ENCODE measurements around the gene WDR6. TPM values are rescaled to one million over a fixed set of nuclear protein-coding genes. Genes with fewer than 3 reads are reported as not detected.
A peak's percentile ranks its signal among the peaks of the same experiment; 100 is the strongest.

Gene WDR6
- total and polyA plus RNA-seq, 4 experiments from 2014 or later, result 105 to 295 (median 215) TPM

- H3K9me3 Mint-ChIP-seq, result peaks cover 0 to 1% (median 0%) of the 10 kb centered on the region in 8 donors
- DNase-seq, result peak; percentile 89 to 91 (median 90)
- POLR2A ChIA-PET (ENCODE audit: partially characterized antibody), result interaction anchor here (0.6 to 22.1 kb wide), 34 partner anchors 1 to 918 kb away, joined by 3 to 629 read pairs (median 4); partner anchors contain the start of genes ARIH2, CCDC51, DALRD3 and IMPDH2
These were observed 14.9 kb downstream of the WDR6 start, which contains the start of gene NDUFAF3 for GRCh38 chr3:49021813-49022687. Gene NDUFAF3 (plus strand): TSS chr3:49022121. CDS start chr3:49022145, 24 bp downstream.

GRCh38 chr3:49022688-49023171 lies 15.5 kb downstream of the WDR6 start:
- intact Hi-C loops (cut with micrococcal nuclease), result loop anchor here (5.0 to 10.0 kb wide), 2 partner anchors 125 to 322 kb away; partner anchors contain the start of genes SLC25A20 and USP4
- Histone ChIP-seq H3K9me3 (ENCODE audit: control insufficient read depth in 1 of 2, low read length in 2 of 2) (no peaks in the 10 kb centered on the region), H3K4me3 (ENCODE audit: low read length in 2 of 2) (peak overlapping the region; percentile 65 to 98), H3K27me3 (ENCODE audit: insufficient read depth, low read length) (no peaks in the 10 kb centered on the region), H3K27ac (ENCODE audit: low read depth, low read length) (peak overlapping the region; percentile 97), H3K4me1 (ENCODE audit: insufficient read depth, low read length) (peaks cover 39% of the 10 kb centered on the region), H3K36me3 (ENCODE audit: insufficient read depth, low read length) (peaks cover 38% of the 10 kb centered on the region)
- Mint-ChIP-seq H3K4me1 (peaks cover 16 to 74% (median 38%) of the 10 kb centered on the region in 4 donors), H3K36me3 (peaks cover 21 to 46% of the 10 kb centered on the region in 2 donors), H3K4me3 (peak overlapping the region; percentile 94 to 98 (median 96)), H3K27me3 (no peaks in the 10 kb centered on the region), H3K27ac (peak overlapping the region; percentile 93 to 99 (median 98)), H3K9me3 (peaks cover 0 to 1% (median 0%) of the 10 kb centered on the region in 8 donors)
- ChIA-PET POLR2A (ENCODE audit: partially characterized antibody) (interaction anchor here (0.6 to 17.6 kb wide), 16 partner anchors 10 to 722 kb away, joined by 3 to 629 read pairs (median 6); partner anchors contain the start of genes DALRD3, NME6, P4HTM and QRICH1), CTCF (ENCODE audit: partially characterized antibody) (interaction anchor here (1.1 to 15.4 kb wide), 9 partner anchors 9 to 148 kb away, joined by 3 to 216 read pairs (median 10); partner anchors contain the start of genes KLHDC8B, P4HTM, QRICH1 and WDR6)
- DNase-seq, result no peak

More at GRCh38 chr3:49021813-49022687, 14.9 kb downstream of the WDR6 start, which contains the start of gene NDUFAF3:
- H3K27ac ChIP-seq (ENCODE audit: low read depth, low read length), result peak within 1 kb of the TSS; percentile 97
- peaks cover 19 to 46% of the 10 kb centered on the region in 2 donors for H3K36me3 Mint-ChIP-seq
- no peaks in the 10 kb centered on the region for H3K9me3 ChIP-seq (ENCODE audit: control insufficient read depth in 1 of 2, low read length in 2 of 2)
- H3K36me3 ChIP-seq (ENCODE audit: insufficient read depth, low read length), result peaks cover 38% of the 10 kb centered on the region
- intact Hi-C loops (cut with micrococcal nuclease), result loop anchor here (1.0 to 10.0 kb wide), 6 partner anchors 7 to 323 kb away; partner anchors contain the start of genes IMPDH2, P4HTM, QRICH1 and SLC25A20
- H3K27ac Mint-ChIP-seq, result peak within 1 kb of the TSS; percentile 93 to 99 (median 98)
- H3K4me3 Mint-ChIP-seq, result peak within 1 kb of the TSS; percentile 94 to 98 (median 96)
- CTCF ChIA-PET (ENCODE audit: partially characterized antibody), result interaction anchor here (0.9 to 15.4 kb wide), 13 partner anchors 9 to 582 kb away, joined by 3 to 216 read pairs (median 6); partner anchors contain the start of genes KLHDC8B, P4HTM, QRICH1 and TMA7
- H3K27me3 Mint-ChIP-seq, result no peaks in the 10 kb centered on the region
- H3K4me1 ChIP-seq (ENCODE audit: insufficient read depth, low read length), result peaks cover 43% of the 10 kb centered on the region
- H3K4me1 Mint-ChIP-seq, result peaks cover 16 to 74% (median 41%) of the 10 kb centered on the region in 4 donors
- H3K27me3 ChIP-seq (ENCODE audit: insufficient read depth, low read length), result no peaks in the 10 kb centered on the region
- H3K4me3 ChIP-seq (ENCODE audit: low read length in 2 of 2), result peak within 1 kb of the TSS; percentile 65 to 98

DNA sequence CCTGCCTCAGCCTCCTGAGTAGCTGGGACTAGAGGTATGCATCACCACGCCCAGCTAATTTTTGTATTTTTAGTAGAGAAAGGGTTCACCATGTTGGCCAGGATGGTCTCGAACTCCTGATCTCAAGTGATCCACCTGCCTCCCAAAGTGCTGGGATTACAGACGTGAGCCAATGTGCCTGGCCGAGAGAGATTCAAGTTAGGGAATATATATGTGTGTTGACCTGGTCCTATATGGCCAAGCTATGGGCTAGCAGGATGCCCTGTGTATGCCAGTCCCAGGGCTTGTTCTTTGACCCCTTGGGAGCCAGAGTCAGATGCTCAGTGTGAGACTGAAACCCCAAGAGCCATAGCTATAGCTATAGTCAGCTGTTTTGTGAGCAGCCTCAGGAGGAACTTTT lies 16.6 kb downstream of the WDR6 start:
- no peaks in the 10 kb centered on the region for H3K9me3 ChIP-seq (ENCODE audit: control insufficient read depth in 1 of 2, low read length in 2 of 2)
- H3K36me3 ChIP-seq (ENCODE audit: insufficient read depth, low read length), result peaks cover 38% of the 10 kb centered on the region
- Mint-ChIP-seq H3K36me3 (peaks cover 21 to 45% of the 10 kb centered on the region in 2 donors), H3K27ac (peak overlapping the region in 6 of 7 donors; percentile 71 to 98 (median 94)), H3K4me3 (peak overlapping the region; percentile 54 to 96 (median 68)), H3K4me1 (peaks cover 23 to 79% (median 41%) of the 10 kb centered on the region in 4 donors), H3K27me3 (no peaks in the 10 kb centered on the region), H3K9me3 (no peaks in the 10 kb centered on the region)
- DNase-seq, result no peak
- ChIA-PET CTCF (ENCODE audit: partially characterized antibody) (interaction anchor here (11.0 to 15.4 kb wide), 2 partner anchors 14 to 35 kb away, joined by 173 to 216 read pairs; partner anchors contain the start of genes P4HTM and WDR6), POLR2A (ENCODE audit: partially characterized antibody) (interaction anchor here (1.1 to 17.6 kb wide), 4 partner anchors 13 to 97 kb away, joined by 3 to 629 read pairs (median 236); partner anchors contain the start of genes DALRD3, P4HTM, QRICH1 and USP19)
- H3K4me1 ChIP-seq (ENCODE audit: insufficient read depth, low read length), result peaks cover 47% of the 10 kb centered on the region
- intact Hi-C loops (cut with micrococcal nuclease), result loop anchor here (5.0 to 10.0 kb wide), 2 partner anchors 126 to 321 kb away; partner anchors contain the start of genes SLC25A20 and USP4
- no peaks in the 10 kb centered on the region for H3K27me3 ChIP-seq (ENCODE audit: insufficient read depth, low read length)
- no peak overlapping the region for H3K4me3 ChIP-seq (ENCODE audit: low read length in 2 of 2)
- H3K27ac ChIP-seq (ENCODE audit: low read depth, low read length), result peak overlapping the region; percentile 97

DNA sequence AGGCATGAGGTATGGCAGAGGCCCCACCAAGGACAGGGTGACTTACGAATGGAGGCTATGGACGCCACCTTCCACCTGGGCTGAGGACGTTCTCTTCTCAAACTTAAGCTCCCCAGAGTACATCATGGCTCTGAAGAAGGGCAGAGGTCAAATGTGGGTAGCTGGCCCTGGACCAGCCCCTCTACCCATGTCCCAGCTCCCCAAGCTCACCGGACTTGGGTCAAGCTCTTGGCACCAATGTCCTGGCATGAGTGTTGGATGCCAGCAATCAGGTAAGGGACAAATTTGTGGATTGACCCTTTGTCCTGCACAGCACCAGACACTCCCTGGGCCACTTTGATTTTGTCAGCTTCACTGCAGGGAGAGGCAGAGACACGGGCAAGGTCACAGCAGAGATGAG lies 17.3 kb downstream of the WDR6 start:
- DNase-seq, result no peak
- intact Hi-C loops (cut with micrococcal nuclease), result loop anchor here (5.0 to 10.0 kb wide), 2 partner anchors 127 to 320 kb away; partner anchors contain the start of genes SLC25A20 and USP4
- Mint-ChIP-seq H3K27me3 (no peaks in the 10 kb centered on the region), H3K36me3 (peaks cover 21 to 48% of the 10 kb centered on the region in 2 donors), H3K4me1 (peaks cover 26 to 79% (median 43%) of the 10 kb centered on the region in 4 donors), H3K27ac (peak overlapping the region in 3 of 7 donors; percentile 47 to 93 (median 51)), H3K4me3 (peak overlapping the region in 1 of 8 donors; percentile 12), H3K9me3 (peaks cover 0 to 4% (median 0%) of the 10 kb centered on the region in 8 donors)
- Histone ChIP-seq H3K9me3 (ENCODE audit: control insufficient read depth in 1 of 2, low read length in 2 of 2) (no peaks in the 10 kb centered on the region), H3K36me3 (ENCODE audit: insufficient read depth, low read length) (peaks cover 38% of the 10 kb centered on the region), H3K4me3 (ENCODE audit: low read length in 2 of 2) (no peak overlapping the region), H3K27me3 (ENCODE audit: insufficient read depth, low read length) (no peaks in the 10 kb centered on the region), H3K27ac (ENCODE audit: low read depth, low read length) (no peak overlapping the region), H3K4me1 (ENCODE audit: insufficient read depth, low read length) (peaks cover 44% of the 10 kb centered on the region)
- ChIA-PET POLR2A (ENCODE audit: partially characterized antibody) (interaction anchor here (1.1 to 17.6 kb wide), 3 partner anchors 14 to 96 kb away, joined by 3 to 629 read pairs (median 377); partner anchors contain the start of genes DALRD3, P4HTM, USP19 and WDR6), CTCF (ENCODE audit: partially characterized antibody) (interaction anchor here (11.0 to 15.4 kb wide), 2 partner anchors 15 to 35 kb away, joined by 173 to 216 read pairs; partner anchors contain the start of genes P4HTM and WDR6)

DNA sequence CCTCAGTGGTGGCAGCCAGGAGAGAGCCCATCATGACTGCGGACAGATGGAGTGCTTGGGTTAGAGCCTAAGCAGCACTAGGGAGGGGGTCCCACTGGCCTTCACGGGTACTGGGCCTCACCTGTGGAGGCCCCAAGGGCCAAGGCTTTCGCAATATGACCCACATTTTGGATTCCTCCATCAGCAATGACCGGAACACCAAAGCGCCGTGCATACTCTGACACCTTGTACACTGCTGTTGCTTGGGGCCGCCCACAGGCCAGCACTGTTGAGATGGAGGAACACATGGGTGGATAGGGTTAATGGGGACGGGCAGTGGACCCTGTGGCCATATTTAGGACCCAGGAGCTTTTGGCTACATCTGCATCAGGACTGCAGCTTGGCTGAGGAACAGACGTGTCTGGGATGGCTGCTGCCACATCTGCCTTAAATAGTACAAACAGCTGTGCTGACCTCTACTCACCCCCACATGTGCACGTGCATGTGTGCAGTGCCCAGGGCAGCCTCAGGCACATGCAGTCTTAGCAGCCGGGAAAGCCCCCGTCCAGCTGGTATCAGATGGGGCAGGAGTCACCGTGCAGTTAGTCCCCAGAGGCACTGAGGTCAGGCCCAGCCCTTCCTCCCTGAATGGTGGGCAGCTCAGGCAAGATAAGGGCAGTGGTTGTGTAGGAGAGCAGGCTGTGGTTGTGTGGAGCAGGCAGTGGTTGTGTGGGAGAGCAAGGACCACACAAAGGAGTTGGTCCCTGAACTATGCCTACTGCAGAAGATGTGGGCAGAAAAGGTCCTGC lies 18.0 kb downstream of the WDR6 start:
- peaks cover 0 to 4% (median 0%) of the 10 kb centered on the region in 8 donors for H3K9me3 Mint-ChIP-seq
- POLR2A ChIA-PET (ENCODE audit: partially characterized antibody), result interaction anchor here (1.1 to 17.6 kb wide), 4 partner anchors 14 to 96 kb away, joined by 3 to 629 read pairs (median 190); partner anchors contain the start of genes DALRD3, P4HTM, USP19 and WDR6
- no peak for DNase-seq
- Histone ChIP-seq H3K27me3 (ENCODE audit: insufficient read depth, low read length) (no peaks in the 10 kb centered on the region), H3K36me3 (ENCODE audit: insufficient read depth, low read length) (peaks cover 38% of the 10 kb centered on the region), H3K4me1 (ENCODE audit: insufficient read depth, low read length) (peaks cover 40% of the 10 kb centered on the region), H3K27ac (ENCODE audit: low read depth, low read length) (no peak overlapping the region), H3K4me3 (ENCODE audit: low read length in 2 of 2) (no peak overlapping the region), H3K9me3 (ENCODE audit: control insufficient read depth in 1 of 2, low read length in 2 of 2) (no peaks in the 10 kb centered on the region)
- CTCF ChIA-PET (ENCODE audit: partially characterized antibody), result interaction anchor here (11.0 to 15.4 kb wide), 2 partner anchors 15 to 36 kb away, joined by 173 to 216 read pairs; partner anchors contain the start of genes P4HTM and WDR6
- peaks cover 21 to 54% of the 10 kb centered on the region in 2 donors for H3K36me3 Mint-ChIP-seq
- intact Hi-C loops (cut with micrococcal nuclease), result loop anchor here (5.0 to 10.0 kb wide), 2 partner anchors 132 to 320 kb away; partner anchors contain the start of gene USP4
- H3K4me1 Mint-ChIP-seq, result peaks cover 25 to 78% (median 40%) of the 10 kb centered on the region in 4 donors
- peak overlapping the region in 3 of 8 donors; percentile 10 to 55 (median 35) for H3K4me3 Mint-ChIP-seq
- peak overlapping the region in 4 of 7 donors; percentile 51 to 94 (median 89) for H3K27ac Mint-ChIP-seq
- no peaks in the 10 kb centered on the region for H3K27me3 Mint-ChIP-seq
